GM19239 (cell line): ENCODE data around the gene MMP3.
A peak's percentile ranks its signal among the peaks of the same experiment; 100 is the strongest.
"Not testable (repeated sequence)": the region's sequence is repeated elsewhere in the genome, so short reads cannot be mapped to it uniquely, and the experiment has no call there.

Source experiments
- DNase-seq: peaks from one replicate; pipeline ENCODE4 v3.0.0; 2011; ENCODE audit warnings: low spot score; ENCODE audit not compliant: insufficient read length
- FAIRE-seq: peaks from 2 replicates; lab custom pipeline; 2011; peaks lifted over from hg19 to GRCh38; lab: Jason Lieb, UNC

The MMP3 gene

DNA sequence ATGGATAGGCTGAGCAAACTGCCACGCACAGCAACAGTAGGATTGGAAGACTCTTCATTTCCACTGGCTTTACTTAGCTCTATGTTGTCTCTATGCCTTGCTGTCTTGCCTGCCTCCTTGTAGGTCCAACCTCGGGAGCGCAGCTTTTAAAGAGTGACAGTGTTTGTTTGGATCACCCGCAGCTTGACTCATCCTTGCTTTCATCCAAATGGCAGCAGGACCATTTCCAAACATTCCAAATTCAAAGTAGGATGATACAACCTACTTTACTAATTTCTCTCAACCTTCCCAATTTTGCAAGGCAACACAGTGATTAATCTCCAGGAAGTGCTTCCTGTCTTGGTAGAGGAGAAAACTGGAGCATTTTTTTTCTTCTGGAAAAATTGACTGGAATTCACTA is at the start of gene MMP3:
Gene MMP3, minus strand, starts transcription at position 121 of the 400 bp plus-strand sequence. Its CDS starts 63 bp downstream, at position 58.
- no peak for FAIRE-seq
- DNase-seq = no peak

DNA sequence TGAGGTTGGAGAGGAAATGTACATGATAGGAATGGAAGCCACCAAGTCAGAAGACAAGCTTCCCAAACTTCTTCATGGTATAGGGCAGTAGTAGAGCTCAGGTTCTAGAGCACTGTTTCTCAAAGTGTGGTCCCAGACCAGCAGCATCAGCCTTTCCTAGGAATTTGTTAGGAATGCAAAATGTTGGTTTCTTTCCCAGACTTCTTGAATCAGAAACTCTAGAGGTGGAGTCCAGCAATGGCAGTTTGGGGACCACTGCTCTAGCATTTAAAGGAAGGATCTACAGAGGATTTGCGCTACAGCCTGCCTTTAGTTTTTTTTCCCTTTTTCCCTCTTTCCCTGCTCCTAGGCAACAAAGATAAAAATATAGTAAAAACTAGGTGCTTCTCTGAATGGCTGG is 48.3 kb upstream of the MMP3 start:
- DNase-seq (no peak), FAIRE-seq (no peak)

DNA sequence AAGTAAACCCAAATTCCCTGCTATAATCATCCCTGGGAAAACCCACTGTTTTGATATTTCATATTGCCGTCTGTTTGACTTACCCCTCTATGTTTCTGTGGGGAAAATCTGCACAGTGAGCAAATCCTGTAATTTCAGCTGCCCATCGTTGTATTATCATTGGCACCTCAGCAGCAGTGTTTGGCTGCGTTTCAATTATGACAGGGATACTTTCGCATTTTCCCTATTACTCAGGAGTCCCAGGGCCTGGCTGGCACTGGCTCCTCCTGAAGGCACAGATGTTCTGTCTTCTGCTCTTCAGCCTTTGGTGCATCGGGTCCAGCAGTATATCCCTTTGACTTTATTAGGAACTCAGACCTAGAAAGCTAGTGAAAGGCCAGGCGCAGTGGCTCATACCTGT is 43.6 kb upstream of the MMP3 start:
- FAIRE-seq (no peak), DNase-seq (no peak)

DNA sequence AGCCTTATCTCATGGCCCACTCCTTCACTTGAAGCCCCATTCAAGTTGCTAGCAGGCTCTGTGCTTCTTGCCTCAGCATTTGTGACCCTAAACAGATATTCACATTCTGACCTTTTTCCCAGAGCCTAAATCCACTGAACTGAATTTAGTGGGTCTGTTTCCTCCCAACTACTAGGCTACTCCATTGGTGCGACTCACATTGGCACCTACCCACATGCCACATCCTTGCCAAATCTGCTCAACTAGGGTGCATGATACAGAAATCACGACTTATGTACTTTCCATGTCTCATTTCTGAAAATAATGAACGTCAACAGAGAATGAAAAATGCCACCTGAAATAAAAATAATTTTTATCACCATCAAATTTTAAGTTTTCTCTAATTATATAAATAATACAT is 39.7 kb upstream of the MMP3 start:
- DNase-seq (no peak), FAIRE-seq (no peak)

DNA sequence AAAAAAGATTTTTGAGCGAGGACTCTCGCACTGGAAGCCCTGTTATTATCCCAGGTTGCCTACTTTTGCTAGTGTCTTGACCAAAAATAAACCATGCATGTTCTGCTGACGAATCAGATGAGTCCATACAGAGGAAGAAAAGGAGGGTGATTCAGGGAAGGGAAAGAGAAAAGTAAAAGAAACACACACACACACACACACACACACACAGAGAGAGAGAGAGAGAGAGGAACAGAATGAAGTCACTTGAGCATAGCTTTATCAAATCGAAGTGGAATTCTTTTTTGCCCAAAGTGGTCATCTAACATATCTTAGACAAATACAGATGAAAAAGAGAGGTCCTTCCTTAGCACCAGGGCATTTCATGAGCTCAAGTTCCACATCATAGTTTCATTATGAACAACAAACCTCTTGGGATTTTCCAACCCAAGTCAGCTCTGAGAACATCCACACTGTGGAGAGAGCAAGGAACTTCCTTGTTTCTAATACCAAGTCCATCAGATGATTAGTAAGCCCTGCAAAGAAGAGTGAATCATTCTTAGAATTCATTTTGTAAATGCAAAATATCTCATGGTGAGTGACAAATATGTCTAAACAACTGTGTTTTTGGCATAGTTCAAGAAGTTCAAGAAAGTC is 39.1 kb upstream of the MMP3 start:
- no peak for DNase-seq
- peak; percentile 81 for FAIRE-seq

DNA sequence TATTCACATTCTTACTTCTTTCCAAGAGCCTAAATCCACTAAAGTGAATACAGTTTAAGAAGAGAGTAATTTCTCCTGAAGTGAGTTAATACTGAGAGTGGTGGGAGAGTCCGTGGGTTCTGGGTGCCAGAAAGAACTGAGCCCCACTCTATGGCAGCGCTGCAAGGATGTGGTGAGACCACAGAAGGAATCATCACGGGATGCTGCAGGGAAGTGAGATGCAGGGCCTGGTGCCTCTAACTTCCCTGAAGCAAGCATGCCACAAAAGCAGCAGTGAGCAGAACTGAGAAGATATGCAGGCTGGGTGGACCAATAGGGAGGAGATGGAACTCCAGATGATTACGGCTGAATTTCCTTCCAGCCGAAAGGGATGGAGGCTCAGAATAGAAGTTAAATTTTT is 36.4 kb upstream of the MMP3 start:
- DNase-seq (no peak), FAIRE-seq (no peak)

DNA sequence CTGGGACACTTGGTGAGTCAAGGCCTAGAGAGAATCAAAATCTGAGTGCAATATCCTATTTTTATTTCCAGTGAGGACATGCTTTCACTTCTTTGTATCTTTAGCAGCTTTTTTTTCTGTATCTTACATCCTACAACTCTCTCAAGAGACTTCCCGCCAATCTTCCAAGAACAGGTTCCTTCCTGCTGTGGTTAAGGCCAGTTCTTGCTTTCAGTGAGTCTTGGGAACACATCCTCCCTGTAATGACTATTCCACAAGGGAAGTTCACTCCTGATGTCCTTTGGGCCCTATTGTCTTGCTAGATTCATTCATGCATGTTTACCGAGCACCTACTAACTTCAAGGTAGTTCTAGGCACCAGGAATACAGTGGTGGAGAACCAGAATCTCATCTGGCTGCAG is 35.2 kb upstream of the MMP3 start:
- DNase-seq (no peak), FAIRE-seq (no peak)

DNA sequence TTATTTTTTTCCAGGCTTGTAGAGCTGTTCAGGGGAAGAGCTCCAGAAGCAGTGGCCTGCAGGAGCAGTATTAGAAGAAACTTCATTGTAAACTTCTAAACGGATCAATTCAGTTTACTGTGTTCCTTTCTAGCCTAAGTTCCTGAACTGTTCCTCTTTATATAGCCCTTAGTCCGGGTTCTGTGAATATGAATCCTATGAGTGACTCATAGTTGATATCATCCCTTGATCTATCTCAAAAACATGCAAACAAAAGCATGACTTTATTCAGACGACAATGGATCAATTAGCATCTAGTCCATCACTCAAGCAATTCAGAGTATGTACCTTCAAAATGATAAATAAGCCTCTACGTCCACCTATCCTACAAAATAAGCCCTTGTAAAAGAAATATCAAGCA is 31.4 kb upstream of the MMP3 start, which contains the start of gene MMP12:
Gene MMP12, minus strand, starts transcription at position 131 of the 400 bp plus-strand sequence. Its CDS starts 45 bp downstream, at position 86.
- FAIRE-seq = no peak
- DNase-seq = no peak

DNA sequence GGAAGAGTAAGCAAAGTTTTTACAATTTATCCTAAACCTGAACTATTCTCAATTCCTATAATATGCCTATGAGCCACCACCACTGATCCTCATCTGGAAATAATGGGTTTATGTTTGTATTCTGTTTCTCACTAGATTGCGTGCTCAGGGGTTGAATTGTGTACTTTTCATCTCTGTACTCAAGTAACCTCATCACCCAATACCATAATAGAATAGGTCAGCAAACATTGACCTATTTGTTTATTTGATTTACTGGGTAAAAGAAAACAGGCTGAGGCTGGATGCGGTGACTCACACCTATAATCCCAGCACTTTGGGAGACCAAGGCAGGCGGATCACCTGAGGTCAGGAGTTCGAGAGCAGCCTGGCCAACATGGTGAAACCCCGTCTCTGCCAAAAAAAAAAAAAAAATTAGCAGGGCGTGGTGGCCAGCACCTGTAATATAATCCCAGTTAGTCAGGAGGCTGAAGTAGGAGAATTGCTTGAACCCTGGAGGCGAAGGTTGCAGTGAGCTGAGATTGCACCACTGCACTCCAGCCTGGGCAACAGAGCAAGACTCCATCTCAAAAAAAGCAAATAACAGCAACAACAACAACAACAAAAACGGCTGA is 26.1 kb upstream of the MMP3 start:
- not testable (repeated sequence) for FAIRE-seq, DNase-seq

DNA sequence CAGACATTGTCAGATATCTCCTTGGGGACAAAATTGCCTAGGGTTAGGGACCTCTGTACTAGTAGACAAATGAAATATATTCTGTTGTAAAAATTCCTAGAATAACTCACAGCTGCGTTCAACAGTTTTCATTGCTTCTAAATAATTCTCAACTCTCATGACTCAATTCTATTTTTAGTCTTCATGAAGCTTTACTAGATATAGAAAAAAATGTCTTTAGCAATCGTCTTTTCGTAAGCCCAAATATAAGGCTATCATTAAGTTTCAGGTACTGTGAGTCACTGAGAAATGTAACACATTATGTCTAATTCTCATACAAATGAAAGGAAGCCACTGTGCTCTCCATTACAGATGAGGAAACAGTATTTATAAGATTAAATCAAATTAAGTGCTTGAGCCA is 24.9 kb upstream of the MMP3 start:
- no peak for FAIRE-seq

DNA sequence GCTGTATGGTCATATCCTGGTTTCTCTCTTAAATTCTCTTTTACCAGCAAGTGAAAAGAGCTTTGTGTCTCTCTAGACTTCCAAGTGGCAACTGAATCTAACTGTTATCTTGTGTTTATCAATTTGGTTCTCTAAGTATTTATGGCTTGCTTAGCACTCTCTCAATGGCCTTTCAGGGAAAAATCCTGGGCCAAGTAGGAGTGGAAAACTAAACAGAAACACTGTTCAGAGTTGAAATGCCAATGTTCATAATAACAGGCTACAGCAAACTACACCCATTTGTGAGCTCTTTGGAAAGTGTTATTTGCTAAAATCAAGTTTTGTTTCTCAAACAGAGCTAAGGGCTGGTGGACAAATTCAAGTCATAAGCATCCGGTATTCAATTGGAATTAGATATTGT is 21.3 kb upstream of the MMP3 start:
- DNase-seq (no peak), FAIRE-seq (no peak)

More for the DNA sequence above, 24.9 kb upstream of the MMP3 start:
- no peak for DNase-seq

DNA sequence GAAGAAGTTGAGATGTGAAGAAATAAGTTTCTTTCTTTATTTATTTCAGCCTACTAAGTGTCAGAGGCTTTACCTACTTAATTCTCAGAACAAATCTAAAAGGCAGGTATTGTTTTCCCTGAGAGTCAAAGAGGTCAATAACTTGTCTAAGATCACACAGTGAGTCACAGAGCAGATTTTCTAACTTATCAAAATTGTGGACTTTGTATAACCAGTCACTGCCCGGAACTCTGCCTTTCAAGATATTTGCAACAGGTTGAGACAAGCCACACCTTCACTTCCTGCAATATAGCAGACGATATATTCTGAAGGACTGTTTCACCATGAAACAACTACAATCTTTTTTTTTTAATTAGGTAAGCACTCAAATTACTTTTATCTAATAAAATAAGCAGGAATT is 10.5 kb upstream of the MMP3 start:
- DNase-seq (no peak), FAIRE-seq (no peak)

DNA sequence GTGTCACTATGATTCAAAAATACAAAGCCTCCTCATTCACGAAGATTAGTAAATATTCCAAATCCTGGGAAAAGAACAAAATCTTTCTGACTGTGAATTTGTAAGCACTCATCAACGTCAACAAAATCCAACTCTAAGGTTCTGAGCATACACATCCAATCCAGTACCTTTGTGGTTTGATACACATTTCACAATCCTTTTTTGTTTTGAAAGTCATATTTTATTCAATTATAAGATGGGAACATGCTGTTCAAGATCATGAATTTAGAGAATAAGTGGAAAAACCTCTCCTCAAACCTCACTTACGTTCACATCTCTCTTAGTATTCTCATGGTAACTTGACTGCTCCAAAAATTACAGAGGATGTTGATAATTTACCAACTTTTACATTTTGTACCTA is 9.6 kb upstream of the MMP3 start:
- FAIRE-seq = no peak
- DNase-seq = no peak

DNA sequence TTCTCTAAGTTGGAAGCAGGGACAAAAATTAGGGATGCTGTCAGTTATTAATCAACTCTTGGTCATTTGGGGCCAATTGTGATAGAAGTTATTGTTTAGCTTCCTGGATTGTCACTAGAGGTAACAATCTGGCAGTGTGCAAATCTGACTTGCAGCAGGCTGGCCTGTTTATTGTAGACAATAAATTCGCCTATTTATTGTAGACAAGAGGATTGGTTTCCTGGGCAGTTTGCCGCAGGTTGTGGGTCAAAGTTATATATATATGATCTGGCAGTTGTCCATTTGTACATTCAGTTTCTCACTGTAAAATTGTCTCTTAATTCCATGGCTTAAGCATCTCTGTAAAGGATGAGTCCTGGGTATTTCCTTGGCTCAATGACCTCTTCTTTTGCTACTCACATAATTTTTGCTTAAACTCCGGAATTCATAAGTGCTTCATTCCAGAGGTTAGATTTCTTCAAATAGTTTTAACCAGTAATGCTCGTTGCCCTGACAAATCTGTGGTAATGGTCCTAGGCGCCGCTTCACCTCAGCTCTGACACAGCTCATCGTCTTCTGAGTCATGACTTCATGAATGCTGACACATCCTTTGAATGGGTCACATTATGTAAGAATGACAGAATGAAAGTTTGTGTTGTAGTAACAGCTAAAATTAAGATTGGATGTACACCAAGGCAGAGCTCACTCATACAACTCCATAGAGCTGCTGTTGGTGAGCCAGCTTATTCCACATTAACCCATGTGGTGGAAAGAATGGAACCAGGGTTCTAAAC is 7.8 kb upstream of the MMP3 start:
- FAIRE-seq (no peak), DNase-seq (no peak)

DNA sequence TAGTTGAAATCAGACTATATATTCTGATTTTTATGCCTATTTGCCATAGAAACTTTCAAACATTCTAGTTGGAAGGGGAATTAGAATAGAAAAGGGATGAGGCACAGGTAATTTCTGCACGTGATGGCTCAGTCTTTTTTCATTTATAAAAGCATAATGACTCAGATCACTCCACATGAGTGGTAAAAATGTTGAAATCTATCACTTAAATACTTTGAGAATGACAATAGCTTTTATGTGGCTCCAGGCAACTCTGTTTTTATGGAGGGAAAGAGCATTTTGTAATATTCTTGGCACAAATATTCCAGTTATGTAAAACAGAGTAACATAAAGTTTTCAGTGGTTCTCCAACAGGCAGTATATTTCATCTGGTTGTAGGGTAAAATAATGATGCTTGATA is 5.9 kb upstream of the MMP3 start:
- DNase-seq (no peak), FAIRE-seq (no peak)

DNA sequence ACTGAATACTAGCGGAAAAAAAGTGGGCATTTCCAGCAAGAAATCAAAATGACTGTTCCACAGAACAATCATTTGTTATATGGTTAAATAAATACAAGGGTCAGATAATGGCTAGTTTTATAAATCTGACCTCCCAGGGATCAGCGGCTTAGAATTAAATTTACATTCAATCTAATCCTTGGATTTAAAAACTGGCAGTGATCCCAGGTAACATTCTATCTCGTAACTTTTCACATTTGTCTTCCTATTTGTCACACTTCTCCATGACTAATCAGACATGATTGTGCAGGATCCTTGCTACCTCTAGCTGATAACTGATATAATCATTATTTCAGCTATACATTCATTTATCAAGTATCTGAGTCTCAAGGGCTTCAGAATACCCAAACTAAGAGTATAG is 2.9 kb upstream of the MMP3 start:
- DNase-seq (no peak), FAIRE-seq (no peak)

DNA sequence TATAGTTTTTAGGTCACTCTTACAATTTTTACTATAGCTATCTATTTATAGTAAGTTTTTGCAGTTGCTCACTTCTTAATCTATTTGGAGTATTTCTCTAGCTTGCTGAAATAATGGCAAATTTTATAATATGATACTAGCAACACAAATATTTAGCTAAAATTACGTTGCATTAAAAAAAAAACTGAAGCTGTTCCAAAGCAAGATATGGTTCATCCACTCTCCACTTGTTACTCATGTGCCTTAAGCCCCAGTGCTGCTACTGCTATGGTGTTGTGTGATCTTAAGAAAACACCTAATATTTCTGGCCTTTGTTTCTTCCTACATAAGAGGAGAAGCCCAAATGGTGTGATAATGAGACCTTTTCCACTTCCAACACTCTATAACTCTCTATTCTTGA is 479 bp downstream of the MMP3 start:
- DNase-seq (no peak), FAIRE-seq (no peak)

DNA sequence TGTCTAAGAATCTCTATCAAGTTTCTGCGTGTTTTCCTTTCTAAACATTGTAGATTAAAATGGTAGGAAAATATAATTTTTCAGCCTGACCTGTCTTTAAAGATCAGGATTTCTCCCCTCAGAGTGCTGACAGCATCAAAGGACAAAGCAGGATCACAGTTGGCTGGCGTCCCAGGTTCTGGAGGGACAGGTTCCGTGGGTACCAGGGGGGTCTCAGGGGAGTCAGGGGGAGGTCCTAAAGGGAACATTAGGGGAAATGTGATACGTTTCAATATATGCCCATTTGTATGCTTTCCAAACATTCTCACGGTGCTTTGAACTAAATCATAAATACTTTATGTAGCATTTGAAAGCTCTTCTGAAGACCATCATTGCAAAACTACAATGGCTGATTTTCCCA is 3.4 kb downstream of the MMP3 start:
- DNase-seq (no peak), FAIRE-seq (no peak)

DNA sequence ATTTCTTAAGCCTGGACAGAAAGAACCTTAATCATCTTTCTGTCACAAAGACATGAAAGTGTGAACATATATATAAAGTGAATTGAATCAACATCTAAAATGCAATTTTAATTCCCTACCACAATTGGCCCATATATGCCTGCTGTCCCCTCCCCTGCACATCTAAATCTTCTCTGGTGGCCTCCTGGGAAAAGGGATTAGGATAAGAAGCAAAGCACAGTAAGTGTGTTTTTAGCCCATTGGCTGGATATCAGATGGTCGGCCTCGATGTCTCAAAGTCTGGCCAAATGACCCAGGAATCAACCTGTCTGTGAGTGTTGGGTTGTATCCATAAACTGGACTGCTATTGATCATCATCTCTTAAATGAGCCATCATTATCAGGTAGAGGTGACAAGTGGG is 5.8 kb downstream of the MMP3 start:
- FAIRE-seq (no peak), DNase-seq (no peak)

DNA sequence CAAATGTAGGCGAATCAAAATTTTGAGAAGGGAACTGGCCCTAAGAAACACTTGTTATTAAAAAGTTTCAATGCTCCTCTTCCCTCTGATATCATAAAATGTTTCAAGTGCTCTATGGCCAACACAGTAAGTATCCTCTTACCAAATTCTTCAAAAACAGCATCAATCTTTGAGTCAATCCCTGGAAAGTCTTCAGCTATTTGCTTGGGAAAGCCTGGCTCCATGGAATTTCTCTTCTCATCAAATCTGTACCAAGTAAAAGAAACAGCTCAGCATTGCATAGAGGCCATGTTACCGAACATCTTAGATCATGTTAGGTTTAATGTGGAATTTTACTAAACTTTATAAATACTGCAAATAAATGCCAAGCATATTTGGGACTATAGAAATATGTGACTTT is 6.3 kb downstream of the MMP3 start:
- DNase-seq = no peak
- FAIRE-seq = no peak

DNA sequence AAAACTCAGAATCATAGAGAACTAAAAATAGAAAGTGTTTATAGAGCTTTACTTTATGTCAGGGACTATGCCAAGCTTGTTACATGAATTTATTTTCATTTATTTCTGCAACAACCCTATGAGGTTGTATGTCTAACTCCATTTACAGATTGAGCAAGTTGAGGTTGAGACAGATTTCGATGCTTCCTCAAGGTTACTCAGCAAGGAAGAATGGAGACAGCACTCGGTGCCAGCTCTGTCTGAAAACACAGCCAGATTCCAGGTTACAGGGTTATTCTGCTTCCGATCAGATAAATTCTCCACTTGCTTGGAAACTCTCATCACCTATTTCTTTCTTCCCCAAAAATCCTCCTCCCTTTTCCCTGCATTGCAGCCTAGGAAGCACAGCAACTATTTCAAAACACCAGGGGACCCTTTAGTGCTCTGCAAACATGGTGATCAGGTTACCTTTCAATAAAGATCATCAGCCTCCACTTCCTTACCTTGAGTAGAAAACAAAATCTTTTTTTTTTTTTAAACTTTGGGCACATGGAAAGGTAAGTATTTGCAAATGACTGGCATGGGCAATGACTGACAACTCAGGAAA is 7.0 kb downstream of the MMP3 start:
- FAIRE-seq = no peak
- no peak for DNase-seq
